Adrenal gland (tissue), 12 donors: ENCODE data around the gene AFAP1. TPM values are rescaled to one million over a fixed set of nuclear protein-coding genes. Genes with fewer than 3 reads are reported as not detected.
A peak's percentile ranks its signal among the peaks of the same experiment; 100 is the strongest.

Experiments used
- DNase-seq, 7 donors: peaks; one replicate each; pipeline ENCODE4 v3.0.0-alpha.2; 2019 to 2020
- H3K27ac ChIP-seq, 5 donors: fragments of 200-600 bp; sonication (generic) in 4 of 5; 1 replicate in 3 of 5; 2 replicates in 2 of 5; pipeline versions ENCODE4 v1.5.1 to v1.8.0; 2016 to 2020; ENCODE audit warnings: mild to moderate bottlenecking in 1 of 5
- H3K27me3 ChIP-seq: fragments of 200-600 bp; 2 replicates; pipeline ENCODE4 v1.8.0; 2021
- H3K36me3 ChIP-seq, 2 donors: fragments of 200-600 bp; replicated peaks in 1 of 2; 1 replicate in 1 of 2; 2 replicates in 1 of 2; pipeline versions ENCODE4 v1.5.1 to v1.8.0; 2018 to 2022
- H3K4me1 ChIP-seq, 2 donors: fragments of 200-600 bp; replicated peaks in 1 of 2; 1 replicate in 1 of 2; 2 replicates in 1 of 2; pipeline versions ENCODE4 v1.5.1 to v1.8.0; 2018 to 2021
- H3K4me3 ChIP-seq, 4 donors: fragments of 200-600 bp; sonication (generic) in 3 of 4; one replicate each; pipeline ENCODE4 v1.5.1; 2016 to 2018
- H3K9me3 ChIP-seq, 3 donors: fragments of 200-600 bp; sonication (generic) in 1 of 3; replicated peaks in 1 of 3; 1 replicate in 2 of 3; 2 replicates in 1 of 3; pipeline versions ENCODE4 v1.5.1 to v1.8.0; 2016 to 2021
- POLR2A ChIP-seq, 2 donors: fragments of 450-650 bp; IDR thresholded peaks; one replicate each; pipeline ENCODE4 v1.6.1; 2017; ENCODE audit warnings: antibody characterized with exemption in 2 of 2, mild to moderate bottlenecking in 2 of 2, moderate library complexity in 1 of 2
- WGBS, 4 donors: extraction: QIAGEN DNeasy Blood & Tissue Kit in 2 of 4; methylation state at CpG; one replicate each; pipeline versions ENCODE4 v1.1.5 to v1.1.7; 2013 to 2017; 5-methylcytosine and 5-hydroxymethylcytosine counted together
- intact Hi-C, 2 donors: fragments of 100-400 bp; cut with DNase I; formaldehyde crosslinking; loops; one replicate each; pipeline versions ENCODE4 v1.14.1 to v1.15.0; 2022 to 2023
- polyA plus RNA-seq, 3 donors: library from polyadenylated mRNA; stranded (reverse); fragments of 200-250 nt in 2 of 3; fragments of 350-450 nt in 1 of 3; fragmentation: Illumina TruSeq in 1 of 3; extraction: RNeasy Lipid Tissue Mini Kit (QIAGEN cat#74804) in 1 of 3; gene quantifications; one replicate each; pipeline ENCODE4 v1.2.3, GENCODE V29; 2013 to 2014
- total RNA-seq, 9 donors: library from RNA; depleted of rRNA in 4 of 9; stranded (reverse); fragments of >200 nt in 4 of 9; fragments of 120-200 nt in 1 of 9; fragmentation: NEBNext Ultra II Directional in 1 of 9; extraction: Animal tissue kit (Norgen Biotek cat#: 25700) in 1 of 9; gene quantifications; one replicate each; pipeline versions ENCODE4 v1.1.0 to v1.2.4, GENCODE V29; 2013 to 2023
- TF ChIP-seq, protein P1 (sequence below), 6 experiments: fragments of 450-650 bp in 4 of 6; fragments of 200-600 bp in 2 of 6; sonication (generic) in 1 of 6; IDR thresholded peaks; 1 replicate in 5 of 6; 2 replicates in 1 of 6; pipeline versions ENCODE4 v1.5.1 to v1.8.0; 2016 to 2021; ENCODE audit warnings: antibody characterized with exemption in 6 of 6, mild to moderate bottlenecking in 2 of 6, moderate library complexity in 1 of 6
- donor health status: healthy with polysubstance abuse.
- donor health status: Bipolar disorder and iron deficiency.
- donor health status: DM: yes; HTN: yes; CAD: no.
- donor health status: DM: no; HTN: no; CAD: no.
- donor health status: DM: no; HTN: no; CAD: no.
- donor health status: DM: yes; HTN: yes; CAD: no.

AFAP1 gene
- total and polyA plus RNA-seq, 12 donors, result 3.3 to 16.1 (median 9.8) TPM

DNA sequence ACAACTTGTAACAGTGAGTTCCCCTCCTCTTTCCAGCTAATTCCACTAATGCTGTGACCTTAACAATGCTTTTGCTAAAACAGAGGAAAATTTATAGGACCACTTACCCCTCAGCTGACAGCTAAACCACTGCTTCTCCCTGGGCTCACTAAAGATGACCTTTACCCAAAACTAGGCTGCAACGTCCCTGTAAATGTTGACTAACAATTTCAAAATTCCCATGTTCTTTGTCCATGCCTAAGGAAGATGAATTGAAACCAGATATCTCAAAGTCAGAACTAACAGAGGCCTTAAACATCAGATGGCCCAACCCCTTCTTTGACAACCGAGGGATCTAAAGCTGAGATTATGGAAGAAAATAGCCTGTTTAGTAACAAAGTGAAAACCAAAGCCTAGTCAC lies 32.5 kb downstream of the AFAP1 start:
- no peaks in the 10 kb centered on the region for H3K27me3 ChIP-seq
- WGBS, 4 donors, result 59 to 67% (median 63%) methylated on average over 2 of the region's 2 CpGs
- intact Hi-C loops, result no loop called here
- H3K36me3 ChIP-seq, result no peaks in the 10 kb centered on the region
- H3K9me3 ChIP-seq, result no peaks in the 10 kb centered on the region
- peaks cover 0 to 35% of the 10 kb centered on the region in 2 donors for H3K4me1 ChIP-seq
- no peak for TF ChIP-seq POLR2A (IDR thresholded peaks at IDR 0.05)
- TF ChIP-seq, protein P1, sequence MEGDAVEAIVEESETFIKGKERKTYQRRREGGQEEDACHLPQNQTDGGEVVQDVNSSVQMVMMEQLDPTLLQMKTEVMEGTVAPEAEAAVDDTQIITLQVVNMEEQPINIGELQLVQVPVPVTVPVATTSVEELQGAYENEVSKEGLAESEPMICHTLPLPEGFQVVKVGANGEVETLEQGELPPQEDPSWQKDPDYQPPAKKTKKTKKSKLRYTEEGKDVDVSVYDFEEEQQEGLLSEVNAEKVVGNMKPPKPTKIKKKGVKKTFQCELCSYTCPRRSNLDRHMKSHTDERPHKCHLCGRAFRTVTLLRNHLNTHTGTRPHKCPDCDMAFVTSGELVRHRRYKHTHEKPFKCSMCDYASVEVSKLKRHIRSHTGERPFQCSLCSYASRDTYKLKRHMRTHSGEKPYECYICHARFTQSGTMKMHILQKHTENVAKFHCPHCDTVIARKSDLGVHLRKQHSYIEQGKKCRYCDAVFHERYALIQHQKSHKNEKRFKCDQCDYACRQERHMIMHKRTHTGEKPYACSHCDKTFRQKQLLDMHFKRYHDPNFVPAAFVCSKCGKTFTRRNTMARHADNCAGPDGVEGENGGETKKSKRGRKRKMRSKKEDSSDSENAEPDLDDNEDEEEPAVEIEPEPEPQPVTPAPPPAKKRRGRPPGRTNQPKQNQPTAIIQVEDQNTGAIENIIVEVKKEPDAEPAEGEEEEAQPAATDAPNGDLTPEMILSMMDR (IDR thresholded peaks at IDR 0.05), result no peak
- DNase-seq, result no peak
- no peak overlapping the region for H3K4me3 ChIP-seq
- no peak overlapping the region for H3K27ac ChIP-seq

DNA sequence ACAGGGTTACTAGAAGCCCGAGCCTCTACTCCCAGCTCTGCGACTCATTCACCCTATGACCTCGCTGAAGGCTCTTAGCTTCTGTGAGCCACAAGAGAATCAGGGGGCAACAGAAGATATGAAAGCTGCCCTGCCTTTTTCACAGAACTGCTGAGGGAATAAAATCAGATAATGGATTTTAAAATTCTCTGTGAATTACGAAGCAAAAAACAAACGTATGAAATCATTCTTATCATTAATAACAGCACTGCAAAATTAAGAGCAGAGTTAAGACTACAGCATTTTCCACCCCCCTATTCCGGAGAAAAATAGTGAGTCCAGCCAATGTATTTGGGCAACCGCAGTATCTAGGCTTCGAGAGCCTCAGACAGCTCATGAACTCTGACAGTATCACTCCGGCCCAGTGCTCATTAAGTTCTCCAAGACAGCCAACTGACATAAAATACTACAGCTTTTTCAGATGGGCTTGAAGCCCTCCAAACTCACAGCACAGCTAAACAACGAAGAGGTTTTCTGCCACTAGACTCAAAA lies 33.4 kb downstream of the AFAP1 start:
- H3K27ac ChIP-seq, result peak overlapping the region in 4 of 5 donors; percentile 16 to 77 (median 43)
- TF ChIP-seq, protein P1 (IDR thresholded peaks at IDR 0.05), result no peak
- TF ChIP-seq POLR2A (IDR thresholded peaks at IDR 0.05), result no peak
- WGBS, 4 donors, result 49 to 71% (median 53%) methylated on average over 10 of the region's 10 CpGs
- DNase-seq, result no peak
- peaks cover 0 to 35% of the 10 kb centered on the region in 2 donors for H3K4me1 ChIP-seq
- no peaks in the 10 kb centered on the region for H3K9me3 ChIP-seq
- H3K36me3 ChIP-seq, result no peaks in the 10 kb centered on the region
- H3K27me3 ChIP-seq, result no peaks in the 10 kb centered on the region
- no peak overlapping the region for H3K4me3 ChIP-seq
- intact Hi-C loops, result no loop called here

DNA sequence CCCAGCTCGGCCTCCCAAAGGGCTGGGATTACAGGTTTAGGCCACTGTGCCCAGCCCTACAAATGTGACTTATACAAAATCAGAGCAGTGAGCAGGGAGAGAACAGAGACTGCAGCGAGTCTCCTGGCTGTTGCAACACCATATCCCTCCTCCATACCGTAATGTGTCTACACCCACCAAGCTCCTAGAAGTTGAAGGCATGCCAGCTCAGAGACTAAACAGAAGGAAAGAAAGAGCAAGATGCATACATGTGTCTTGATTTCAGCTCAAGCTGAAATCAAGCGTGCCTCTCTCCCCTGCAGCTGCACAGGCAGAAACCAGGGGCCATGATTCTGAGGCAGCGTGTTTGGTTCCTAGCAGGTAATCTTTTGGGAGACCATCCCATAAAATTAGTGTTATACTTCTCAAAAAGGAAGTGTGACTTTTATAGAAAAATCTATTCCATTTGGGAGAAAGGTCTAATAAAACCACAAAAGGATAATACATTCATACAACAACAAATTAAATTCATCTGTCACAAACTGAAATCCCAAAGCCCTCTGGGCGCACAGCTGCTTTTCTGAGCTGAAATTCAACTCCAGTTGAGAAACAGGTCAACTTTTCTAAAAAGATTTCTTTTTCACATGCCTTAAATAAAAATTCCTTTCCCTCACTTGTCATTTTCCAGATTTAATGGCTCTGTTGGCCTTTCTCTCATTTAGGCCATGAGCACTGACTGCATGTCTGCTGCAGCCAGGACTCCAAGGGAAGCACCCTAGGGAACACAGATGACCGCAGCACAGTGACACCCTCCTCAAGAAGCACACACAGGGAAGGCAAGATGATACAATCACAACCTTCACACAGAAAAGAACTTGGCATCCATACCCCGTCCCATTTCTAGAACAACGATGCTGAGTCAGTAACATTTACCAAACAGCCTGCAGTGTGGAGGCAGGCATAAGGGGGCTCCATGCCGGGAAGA lies 34.4 kb downstream of the AFAP1 start:
- no peak overlapping the region for H3K4me3 ChIP-seq
- H3K27ac ChIP-seq, result peak overlapping the region in 4 of 5 donors; percentile 16 to 77 (median 43)
- H3K9me3 ChIP-seq, result no peaks in the 10 kb centered on the region
- peak in 6 of 7 donors; percentile 43 to 76 (median 56) for DNase-seq
- H3K27me3 ChIP-seq, result no peaks in the 10 kb centered on the region
- H3K36me3 ChIP-seq, result no peaks in the 10 kb centered on the region
- intact Hi-C loops, result no loop called here
- TF ChIP-seq POLR2A (IDR thresholded peaks at IDR 0.05), result no peak
- TF ChIP-seq, protein P1 (IDR thresholded peaks at IDR 0.05), result no peak
- 53 to 63% (median 57%) methylated on average over 9 to 10 of the region's 10 CpGs for WGBS, 4 donors
- H3K4me1 ChIP-seq, result peaks cover 0 to 35% of the 10 kb centered on the region in 2 donors

DNA sequence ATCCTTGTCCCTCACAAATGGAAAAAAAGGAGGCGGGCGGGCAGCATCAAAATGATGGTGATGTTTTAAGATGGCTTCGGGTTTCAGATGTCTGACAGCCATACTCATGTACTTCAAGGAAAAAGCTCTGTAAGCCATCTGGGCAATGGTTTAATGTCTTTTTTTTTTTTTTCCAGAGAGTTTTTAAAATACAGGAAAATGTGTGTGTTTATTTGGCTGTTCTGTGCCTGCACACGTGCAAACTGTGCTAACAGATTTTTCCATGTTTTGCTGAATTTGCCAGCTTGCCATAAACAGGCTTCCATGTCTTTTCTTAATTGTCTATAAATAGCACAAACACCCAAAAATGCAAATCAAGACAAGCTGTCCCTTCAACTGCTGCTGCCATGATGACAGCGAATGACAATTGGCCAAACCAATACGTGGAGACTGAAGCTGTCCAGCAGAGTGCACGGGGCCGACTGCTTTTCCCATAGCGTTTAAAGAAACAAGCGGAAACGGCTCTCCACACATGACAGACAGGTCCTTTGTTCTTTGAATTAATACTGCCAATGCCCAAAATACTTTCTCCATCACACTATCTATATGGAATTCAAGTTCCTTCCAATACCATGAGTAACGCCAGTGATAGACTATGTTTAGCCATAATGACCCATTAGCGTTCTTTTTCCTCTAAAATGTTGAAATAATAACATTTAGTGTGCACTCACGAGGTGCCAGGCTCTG lies 35.7 kb downstream of the AFAP1 start:
- Histone ChIP-seq H3K4me3 (no peak overlapping the region), H3K4me1 (peaks cover 0 to 35% of the 10 kb centered on the region in 2 donors), H3K27ac (peak overlapping the region in 2 of 5 donors; percentile 13 to 21), H3K9me3 (no peaks in the 10 kb centered on the region), H3K27me3 (no peaks in the 10 kb centered on the region), H3K36me3 (no peaks in the 10 kb centered on the region)
- DNase-seq, result no peak
- intact Hi-C loops, result no loop called here
- 70 to 79% (median 75%) methylated on average over 14 of the region's 14 CpGs for WGBS, 4 donors
- TF ChIP-seq, protein P1 (IDR thresholded peaks at IDR 0.05), result no peak
- no peak for TF ChIP-seq POLR2A (IDR thresholded peaks at IDR 0.05)
